Bladder microvascular endothelial cell (primary cell): ENCODE data around the gene CCDC86. TPM values are rescaled to one million over a fixed set of nuclear protein-coding genes. Genes with fewer than 3 reads are reported as not detected.

ENCODE experiments used
- total RNA-seq: library from RNA; depleted of rRNA; stranded (reverse); fragments of >200 nt; gene quantifications from 2 replicates; pipeline ENCODE4 v1.2.3, GENCODE V29; 2014

CCDC86 gene
- total RNA-seq, result 5.7 and 15.2 TPM in 2 replicates

DNA sequence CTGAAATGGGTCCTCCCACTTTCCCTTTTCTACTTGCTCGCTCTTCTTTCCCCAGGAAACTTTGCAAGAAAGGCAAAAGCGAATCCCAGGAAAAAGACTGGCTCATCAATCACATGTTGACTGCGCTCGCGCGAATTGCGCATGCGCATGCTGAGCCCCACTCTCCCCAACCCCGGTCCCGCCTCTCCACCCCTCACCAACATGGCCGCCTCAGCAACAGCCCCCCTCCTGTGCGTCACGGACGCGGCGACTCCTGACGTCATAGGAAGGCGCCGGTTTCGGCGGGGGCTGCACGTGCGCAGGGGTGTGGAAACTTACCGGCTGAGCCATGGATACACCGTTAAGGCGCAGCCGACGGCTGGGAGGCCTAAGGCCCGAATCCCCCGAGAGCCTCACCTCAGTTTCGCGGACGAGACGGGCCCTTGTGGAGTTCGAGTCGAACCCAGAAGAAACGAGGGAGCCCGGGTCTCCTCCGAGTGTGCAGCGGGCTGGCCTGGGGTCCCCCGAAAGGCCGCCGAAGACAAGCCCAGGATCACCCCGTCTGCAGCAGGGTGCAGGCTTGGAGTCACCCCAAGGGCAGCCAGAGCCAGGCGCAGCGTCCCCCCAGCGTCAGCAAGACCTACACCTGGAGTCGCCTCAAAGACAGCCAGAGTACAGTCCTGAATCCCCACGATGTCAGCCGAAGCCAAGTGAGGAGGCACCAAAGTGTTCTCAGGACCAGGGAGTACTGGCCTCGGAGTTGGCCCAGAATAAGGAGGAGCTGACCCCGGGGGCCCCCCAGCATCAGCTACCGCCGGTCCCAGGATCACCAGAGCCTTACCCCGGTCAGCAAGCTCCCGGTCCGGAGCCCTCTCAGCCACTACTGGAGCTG lies at the start of gene CCDC86:
CCDC86 (plus strand) TSS at position 317 of the 871 bp plus-strand sequence; CDS start at position 329, 12 bp downstream.

DNA sequence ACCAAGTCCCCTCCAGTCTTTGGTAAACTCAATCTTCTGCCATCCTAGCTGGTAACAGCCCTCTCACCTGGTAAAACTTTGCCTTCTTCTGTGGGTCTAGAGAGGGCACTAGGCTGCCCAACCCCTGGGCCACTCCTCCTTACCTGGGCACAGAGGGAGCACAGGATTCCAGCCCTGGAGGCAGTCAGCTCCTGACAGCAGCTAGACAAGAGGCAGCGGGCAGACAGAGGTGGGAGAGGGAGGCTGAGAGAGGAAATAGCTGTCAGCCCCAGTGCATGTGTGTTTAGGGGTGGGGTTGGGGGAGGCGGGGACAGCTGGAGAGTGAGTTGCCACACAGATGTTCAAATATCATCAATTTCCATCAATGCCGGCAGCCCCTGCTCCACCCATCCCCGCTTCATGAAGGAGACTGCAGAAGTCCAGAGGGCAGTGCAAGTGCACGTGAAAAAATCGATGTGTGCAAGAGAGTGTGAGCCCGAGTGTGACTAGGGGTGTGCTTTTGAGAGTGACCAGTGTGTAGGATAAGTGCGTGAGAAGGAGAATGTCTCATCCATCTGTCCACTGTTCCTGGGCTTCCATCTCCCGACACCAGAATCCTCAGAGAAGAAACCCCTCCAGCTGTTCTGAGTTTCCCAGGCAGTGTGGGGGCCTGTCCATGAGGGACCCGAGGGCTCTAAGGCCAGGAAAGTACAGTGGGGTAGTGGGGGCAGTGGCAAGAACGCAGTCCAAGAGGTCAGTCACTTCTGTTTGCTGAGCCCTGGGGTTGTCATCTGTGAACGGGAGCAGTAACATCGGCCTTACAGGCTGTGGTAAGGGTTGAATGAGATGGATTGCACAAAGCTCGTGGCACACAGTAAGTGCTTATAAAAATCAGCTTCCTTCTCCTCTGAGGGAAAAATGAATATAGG lies 14.1 kb downstream of the CCDC86 start, which contains the start of gene PTGDR2:
PTGDR2 (minus strand) TSS at position 225 of the 908 bp plus-strand sequence. CDS start 2,228 bp downstream, outside the sequence.

DNA sequence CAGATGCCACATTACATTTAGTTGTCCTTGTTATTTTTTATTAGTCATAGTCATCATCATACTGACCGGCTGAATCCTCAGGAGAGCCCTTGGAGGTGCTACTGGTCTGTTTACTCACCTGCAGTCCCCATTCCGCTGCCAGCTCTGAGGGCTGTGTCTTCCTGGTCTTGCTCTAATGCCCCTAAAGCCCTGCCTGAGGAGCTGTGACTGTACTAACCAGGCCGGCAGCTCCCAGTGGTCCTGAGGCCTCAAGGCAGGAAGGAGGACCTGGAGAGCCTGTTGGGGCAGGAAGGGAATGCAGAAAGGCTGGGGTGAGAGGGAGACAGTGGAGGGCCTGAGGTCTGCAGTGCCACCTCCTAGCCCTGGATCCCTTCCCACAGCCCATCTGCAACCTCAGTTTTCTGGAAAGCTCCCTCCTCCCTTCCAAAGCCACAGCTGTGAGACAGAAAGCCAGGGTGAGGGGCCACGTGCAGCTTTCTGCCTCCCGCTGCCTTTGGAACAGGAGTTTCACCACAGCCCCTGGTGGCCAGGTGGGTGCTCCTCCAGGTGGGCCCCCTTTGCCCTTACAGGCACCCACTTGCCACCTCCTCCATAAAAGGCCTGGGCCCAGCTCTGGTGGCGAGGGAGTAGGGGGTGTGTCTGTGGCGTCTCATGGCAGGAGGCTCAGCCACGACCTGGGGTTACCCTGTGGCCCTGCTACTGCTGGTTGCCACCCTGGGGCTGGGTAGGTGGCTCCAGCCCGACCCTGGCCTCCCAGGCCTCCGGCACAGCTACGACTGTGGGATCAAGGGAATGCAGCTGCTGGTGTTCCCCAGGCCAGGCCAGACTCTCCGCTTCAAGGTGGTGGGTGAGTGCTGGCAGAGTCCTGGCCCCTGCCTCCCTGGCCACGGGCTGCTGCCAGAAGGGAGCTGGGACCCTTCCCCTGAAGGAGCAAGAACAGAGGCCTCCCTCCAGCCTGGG lies 25.3 kb downstream of the CCDC86 start, which contains the start of gene ZP1:
ZP1 (plus strand) TSS at position 632 of the 960 bp plus-strand sequence; CDS start at position 652, 20 bp downstream.

Other genes starting within 250 kb of the CCDC86 start
- not detected in 2 replicates for gene MS4A8, start 142.5 kb upstream of the CCDC86 start, total RNA-seq
- not detected in 2 replicates for gene MS4A18, start 117.4 kb upstream of the CCDC86 start, total RNA-seq
- not detected in 2 replicates for gene MS4A15, start 85.2 kb upstream of the CCDC86 start, total RNA-seq
- not detected in 2 replicates for gene MS4A10, start 56.8 kb upstream of the CCDC86 start, total RNA-seq
- gene PTGDR2, start 13.8 kb downstream of the CCDC86 start, total RNA-seq, result 0.06 TPM in 1 of 2 replicates, not detected in the other
- not detected in 2 replicates for gene ZP1, start 25.4 kb downstream of the CCDC86 start, total RNA-seq
- gene PRPF19, start 64.5 kb downstream of the CCDC86 start, total RNA-seq, result 33.8 and 48.3 TPM in 2 replicates
- 72.2 and 114 TPM in 2 replicates for gene TMEM109, start 72.0 kb downstream of the CCDC86 start, total RNA-seq
- gene TMEM132A, start 82.3 kb downstream of the CCDC86 start, total RNA-seq, result 40.2 and 137 TPM in 2 replicates
- gene SLC15A3, start 110.1 kb downstream of the CCDC86 start, total RNA-seq, result 11.5 and 13.2 TPM in 2 replicates
- gene CD6, start 129.6 kb downstream of the CCDC86 start, total RNA-seq, result under 0.01 TPM in 1 of 2 replicates, not detected in the other